CD4-positive, alpha-beta T cell treated with Interleukin-21 for 1 hour (primary cell): ENCODE data around the gene TJAP1.
"Not testable (repeated sequence)": the region's sequence is repeated elsewhere in the genome, so short reads cannot be mapped to it uniquely, and the experiment has no call there.

Experiments
- DNase-seq: peaks from one replicate; pipeline ENCODE4 v3.0.0-alpha.2; 2020

Gene TJAP1

DNA sequence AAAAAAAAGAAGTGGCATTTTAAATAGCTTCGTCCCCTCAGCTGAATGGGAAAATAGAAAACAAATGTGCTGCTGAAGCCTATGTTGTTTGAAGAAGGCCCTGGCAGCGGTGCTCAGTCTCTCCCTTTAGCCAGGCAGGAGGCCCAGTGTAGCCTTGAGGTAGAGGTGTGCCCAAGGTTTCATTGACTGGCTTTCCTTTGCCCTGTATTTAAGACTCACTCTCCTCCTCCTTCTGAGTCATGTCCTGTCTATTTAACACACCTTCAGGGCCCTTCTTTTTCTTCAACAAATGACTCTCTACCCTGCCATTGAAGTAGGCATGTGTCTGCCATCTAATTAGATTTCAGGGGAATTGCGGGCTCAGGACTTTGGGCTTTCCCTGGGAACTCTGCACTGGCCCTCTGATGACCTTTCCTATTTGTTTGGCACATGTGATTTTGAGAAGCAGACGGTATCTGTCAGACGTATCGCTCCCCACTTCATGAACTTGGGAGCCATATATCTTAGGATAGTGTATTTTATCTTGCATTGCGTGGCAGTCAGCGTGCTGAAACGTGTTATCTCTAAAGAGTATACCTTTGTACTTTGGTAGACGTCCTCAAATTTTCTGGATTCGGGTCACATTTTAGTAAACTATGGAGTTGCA, 4.3 kb downstream of the TJAP1 start:
- no peak for DNase-seq

DNA sequence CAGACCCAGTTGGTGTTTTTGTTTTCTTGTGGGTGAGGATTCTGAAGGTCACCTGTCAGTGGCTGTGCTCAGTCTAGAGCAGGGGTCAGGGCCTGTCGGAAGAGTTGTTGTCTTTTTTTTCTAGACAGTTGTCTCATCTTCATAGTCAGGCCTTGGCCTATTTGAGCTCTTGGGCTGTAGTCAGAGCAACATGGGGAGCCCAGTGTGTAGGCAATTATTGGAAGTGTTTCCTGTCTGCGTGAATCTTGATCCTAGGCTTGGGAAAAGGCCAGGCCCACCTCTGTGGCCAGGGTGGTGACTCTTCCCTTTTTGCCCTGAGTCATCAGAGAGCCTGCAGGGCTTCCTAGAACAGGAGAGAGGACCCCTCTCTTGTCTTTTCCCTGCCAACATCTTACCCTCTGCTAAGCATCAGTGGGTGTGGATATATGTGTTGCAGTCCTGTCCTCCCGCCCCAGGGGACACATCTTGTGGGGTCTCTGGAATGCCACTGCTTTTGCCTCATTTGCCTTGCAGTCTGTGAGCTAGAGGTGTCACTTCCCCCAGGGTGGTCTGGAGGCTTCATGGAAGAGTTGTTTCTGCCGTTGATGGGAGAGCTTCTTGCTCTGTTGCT, 11.4 kb downstream of the TJAP1 start:
- no peak for DNase-seq

DNA sequence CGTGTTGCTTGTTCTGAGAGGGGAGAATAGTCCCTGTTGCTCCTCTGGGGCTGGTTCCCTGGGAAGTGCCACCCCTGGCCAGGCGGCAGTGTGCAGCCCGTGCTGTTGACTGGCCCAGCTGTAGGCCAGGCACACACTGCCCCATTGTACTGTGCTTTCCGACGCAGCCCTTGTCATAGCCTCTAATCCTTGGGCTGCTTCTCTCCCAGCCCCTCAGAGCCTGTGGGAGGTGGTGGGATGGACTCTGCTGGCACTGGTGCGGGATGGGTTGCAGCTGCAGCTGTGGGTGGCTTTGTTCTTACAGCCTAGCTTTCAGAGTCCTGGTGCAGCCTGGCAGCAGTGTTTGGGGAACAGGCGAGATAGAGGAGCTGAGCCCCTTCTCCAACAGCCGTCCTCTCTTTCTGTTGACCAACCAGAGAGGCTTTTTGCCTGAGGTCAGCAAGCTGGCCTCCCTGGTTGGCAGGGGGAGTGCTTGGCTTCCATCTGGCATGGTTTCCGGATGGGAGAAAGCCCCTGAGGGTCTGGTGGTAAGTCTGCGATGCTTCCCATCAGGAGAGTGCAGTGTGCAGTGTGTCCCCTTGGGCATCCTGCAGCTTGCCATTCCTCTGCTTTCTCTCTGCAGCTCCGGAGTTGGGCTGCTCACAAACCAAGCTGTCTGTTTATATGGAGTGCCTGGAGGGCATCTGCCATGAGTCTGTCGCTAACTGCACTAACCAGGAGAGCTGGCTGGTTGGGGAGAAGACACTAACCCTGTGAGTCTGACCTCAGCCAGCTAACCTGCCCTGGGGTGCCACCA, 12.1 kb downstream of the TJAP1 start:
- no peak for DNase-seq

DNA sequence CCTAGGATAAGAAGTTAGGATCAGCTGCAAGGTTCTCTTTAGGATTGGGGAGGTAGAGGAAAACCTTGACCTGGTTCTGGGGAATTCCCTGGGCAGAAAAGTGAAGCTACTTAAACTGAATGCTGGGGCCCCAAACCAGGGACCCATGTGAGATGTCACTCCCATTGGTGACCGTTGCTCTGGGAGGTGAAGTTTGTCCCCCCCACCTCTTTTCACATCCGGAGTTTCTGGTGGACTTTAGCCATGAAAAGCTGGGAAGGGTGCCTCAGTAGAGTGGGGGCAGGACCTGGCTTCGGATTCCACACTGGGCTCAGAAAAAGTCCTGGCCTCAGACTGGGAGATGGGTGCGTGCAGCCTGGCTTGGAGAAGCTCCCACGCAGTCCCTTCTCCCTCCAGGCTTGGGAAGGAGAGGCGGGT, 13.2 kb downstream of the TJAP1 start:
- no peak for DNase-seq

DNA sequence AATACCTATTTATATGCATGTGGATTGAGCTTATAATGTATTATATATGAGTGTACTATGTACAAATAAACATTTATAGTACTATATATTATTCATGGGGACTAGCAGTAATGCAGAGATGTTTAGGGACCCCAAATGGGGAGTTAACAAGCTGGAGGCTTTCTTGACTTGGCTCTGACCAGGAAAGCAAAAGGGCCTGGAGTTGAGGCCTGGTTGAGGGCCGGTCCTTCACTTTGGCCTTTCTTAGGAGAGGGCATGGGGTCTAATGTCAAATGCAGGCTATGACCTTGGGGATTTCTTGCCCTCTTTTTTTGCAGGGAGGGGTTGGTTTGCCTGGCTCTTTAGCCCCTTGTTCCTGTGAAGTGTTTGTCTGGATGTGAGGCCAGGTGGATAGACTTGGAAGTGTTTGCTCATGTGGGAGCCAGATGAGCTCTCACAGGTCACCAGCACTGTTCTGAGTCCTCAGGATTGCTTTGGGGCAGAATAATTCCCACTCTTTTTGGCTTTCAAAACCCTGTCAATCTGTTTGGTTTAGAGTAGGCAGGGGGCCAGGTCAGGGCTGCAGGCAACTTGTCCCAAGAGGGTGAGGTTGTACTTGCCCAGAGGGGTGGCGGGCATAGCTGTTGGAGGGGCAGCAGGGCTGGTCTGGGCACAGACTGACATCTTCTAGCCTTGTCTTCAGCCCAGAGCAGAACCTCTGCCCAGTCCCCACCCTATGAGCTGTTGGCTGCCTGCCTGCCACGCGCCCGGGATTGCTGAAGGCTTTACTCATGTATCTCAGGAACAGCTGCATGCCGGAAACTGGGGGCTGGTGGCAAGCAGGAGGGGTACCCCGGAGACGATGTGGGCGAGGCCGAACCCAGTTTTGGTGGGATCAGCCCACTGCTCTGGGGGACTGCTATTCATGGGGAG, 14.6 kb downstream of the TJAP1 start:
- no peak for DNase-seq

DNA sequence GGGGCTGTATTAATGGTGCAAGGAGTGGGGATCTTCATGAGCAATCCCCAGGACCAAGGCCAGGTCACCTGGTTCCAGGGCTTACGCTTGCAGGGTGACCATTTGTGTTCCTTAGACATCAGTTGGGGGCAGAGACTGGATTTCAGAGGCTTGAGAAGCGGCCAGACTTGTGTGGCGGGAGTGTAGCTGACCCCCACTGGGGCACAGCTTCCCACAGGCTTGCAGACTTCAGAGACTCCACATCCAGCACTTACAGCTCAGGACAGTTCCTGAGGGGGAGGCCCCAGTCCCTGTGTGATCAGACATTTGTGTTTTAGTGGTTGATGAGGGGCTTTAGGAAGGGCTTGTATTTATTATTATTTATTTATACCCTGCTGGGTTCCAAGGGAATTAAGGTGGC, 15.3 kb downstream of the TJAP1 start:
- DNase-seq: no peak

DNA sequence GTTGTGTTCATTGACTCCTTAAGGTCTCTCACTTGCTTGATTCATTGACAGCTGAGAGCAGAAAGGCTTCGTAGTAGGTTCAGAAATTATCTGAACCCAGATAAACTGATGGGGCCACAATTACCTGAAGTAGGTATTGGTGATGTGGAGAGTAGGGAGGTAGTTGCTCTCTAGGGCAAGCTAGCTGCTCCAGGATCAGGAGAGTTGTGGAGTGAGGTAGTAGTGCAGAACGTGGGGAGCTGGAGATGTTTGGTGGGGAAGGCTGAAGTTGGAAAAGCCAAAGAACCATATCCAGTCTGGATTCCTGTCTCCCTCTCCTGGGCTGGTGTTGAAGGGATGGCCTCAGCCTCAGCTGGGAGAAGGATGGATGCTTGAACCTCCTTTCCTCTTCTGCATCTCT, 15.9 kb downstream of the TJAP1 start:
- DNase-seq: no peak

DNA sequence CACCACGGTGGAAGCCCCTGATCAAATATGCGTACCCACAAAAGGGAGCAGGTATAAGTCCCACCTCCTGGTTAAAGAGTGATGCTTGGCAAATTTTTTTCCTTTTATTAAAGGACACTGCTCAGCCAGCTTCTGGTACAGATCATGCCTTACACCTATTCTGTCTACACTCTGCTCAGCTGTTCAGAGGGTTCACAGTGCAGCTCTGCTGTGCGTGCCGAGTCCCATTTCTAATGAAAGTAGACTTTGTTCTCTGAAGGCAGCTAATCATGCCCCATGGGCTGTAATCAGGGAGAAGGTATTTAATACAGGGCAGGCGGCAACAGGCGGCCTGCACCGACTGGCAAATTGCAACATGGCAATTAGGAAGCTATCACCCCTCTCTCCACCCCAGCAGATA, 16.5 kb downstream of the TJAP1 start:
- DNase-seq: no peak

DNA sequence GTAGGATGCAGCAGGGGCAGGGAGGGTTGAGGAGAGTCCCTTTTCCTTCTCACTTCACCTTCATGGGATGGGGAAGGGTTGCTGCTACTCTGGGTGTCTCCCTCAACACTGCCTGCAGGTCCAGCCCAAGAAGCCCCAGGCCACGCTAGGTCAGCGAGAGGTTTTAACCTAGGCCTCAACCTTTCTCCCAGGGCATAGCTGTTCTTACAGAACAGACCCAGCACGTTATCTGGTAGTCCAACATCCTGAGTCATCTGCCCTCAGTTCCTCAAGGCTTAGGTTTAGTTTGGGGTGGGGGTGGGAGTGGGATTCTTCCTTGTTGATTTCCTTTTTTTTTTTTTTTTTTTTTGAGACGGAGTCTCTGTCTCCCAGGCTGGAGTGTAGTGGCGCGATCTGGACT, 17.0 kb downstream of the TJAP1 start:
- DNase-seq: no peak

DNA sequence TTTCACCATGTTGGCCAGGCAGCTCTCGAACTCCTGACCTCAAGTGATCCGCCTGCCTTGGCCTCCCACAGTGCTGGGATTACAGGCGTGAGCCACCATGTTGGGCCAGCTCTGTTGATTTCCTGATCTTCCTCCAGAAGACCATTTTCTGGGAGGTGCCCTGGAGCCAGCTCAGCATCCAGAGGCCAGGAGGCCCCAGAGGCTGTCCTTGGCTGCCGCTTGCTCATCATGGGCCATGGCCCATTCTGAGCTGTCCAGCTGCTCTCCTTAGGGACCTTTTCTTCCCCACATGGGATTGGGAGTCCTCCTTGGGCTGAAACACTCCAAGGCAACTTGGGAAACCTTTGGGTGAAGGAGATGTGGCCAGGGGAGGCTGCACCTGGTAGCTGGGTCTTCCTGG, 17.4 kb downstream of the TJAP1 start:
- no peak for DNase-seq

DNA sequence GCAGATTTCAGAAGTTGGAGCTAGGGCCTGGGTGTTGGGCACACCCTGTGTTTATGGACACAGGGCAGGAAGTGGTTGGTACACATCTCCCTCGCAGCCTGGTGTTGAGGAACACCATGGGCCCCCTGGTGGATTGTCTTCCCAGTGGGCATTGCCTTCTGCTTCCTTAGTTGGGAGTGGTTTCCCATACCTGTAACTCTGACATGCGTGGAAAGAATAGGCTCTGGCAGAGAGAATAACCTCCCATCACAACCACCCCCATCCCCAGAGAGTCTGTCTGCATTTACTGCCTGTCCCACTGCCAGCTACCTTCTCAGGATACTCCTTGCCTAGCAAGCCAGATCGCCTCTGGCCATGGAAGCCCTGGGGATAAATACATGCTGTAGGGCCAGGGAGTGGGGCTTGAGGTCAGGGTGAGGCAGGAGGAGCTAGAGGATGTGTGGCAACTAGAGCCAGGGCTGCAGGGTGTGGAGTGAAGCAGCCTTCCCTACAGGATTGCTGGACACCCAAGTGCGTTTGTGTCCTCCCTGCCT, 18.1 kb downstream of the TJAP1 start:
- peak; percentile 48 for DNase-seq

DNA sequence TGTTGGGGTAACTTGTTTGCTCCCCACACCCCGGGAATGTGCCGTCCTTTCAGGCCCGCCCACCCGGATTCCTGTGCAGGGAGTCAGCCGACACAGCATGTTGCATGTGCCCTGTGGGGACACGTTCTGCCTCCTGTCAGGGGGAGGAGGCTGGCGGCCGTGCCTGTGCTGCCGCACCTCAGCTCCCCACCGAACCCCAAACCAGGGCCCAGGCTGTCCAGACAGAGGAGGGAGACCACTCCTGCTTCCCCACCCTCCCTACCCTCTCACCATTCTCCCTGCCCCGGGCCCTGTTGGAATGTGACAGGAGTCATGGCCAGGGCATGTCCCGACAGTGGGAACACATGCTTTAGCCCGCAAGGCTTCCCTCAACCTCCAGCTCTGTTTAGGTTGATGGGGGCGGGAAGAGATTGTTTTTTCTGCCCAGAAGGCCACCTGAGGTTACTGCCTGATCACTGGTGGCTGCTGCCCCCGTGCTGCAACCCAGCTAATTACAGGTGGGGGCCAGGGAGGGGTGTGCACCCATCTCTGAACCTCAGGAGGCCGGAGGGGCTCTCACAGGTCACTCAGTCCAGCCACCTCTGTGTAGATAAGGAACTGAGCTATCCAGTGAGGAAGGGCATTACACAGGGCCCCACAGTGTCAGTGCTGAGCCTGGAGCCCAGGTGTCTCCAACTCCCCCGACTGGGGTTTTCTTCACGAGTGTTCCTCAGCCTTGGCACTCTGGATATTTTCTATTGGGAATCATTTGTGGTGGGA, 19.2 kb downstream of the TJAP1 start:
- DNase-seq: peak; percentile 34

DNA sequence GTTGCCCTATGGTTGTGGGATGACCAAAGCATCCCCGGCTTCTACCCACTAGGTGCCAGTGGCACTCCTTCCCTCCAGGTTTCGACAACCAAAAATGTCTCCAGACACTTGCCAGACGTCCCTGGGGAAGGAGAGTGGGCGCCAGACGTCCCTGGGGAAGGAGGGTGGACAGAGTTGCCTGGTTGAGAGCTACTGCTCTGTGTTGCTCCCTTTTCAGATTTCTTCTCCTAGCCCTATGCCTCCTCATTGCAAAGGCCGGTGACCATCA, 19.7 kb downstream of the TJAP1 start:
- no peak for DNase-seq

DNA sequence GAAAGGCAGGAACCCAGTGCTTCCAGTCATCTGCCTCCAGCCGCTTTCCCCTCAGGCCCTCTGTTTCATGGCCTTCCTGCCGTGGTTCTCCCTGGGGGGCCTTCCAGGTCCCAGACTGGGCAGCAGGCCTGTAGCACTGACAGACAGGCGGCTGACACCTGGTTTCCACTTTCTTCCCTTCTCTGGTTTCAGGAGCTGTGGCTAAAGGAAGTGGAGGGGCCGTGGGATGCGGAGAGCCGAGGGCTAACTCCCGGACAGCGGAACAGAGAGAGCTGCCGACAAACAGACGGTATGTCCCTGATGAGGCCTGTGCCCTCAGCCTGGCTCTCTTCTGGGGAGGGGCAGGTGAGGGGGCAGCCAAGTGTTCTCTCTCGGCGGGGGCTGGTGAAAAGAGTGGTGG, 20.3 kb downstream of the TJAP1 start:
- no peak for DNase-seq

DNA sequence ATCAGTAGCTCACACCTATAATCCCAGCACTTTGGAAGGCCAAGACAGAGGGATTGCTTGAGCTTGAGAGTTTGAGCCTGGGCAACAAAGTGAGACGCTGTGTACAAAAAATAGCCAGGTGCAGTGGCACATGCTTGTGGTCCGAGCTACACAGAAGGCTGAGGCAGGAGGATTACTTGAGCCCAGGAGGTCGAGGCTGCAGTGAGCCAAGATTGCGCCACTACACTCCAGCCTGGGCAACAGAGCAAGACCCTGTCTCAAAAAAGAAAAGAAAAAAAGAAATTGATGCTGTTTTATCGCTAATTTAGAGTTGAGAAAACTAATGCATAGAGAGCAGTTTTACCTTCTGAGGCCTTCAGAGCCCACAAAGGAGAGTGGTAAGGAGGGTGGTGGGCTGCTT, 20.9 kb downstream of the TJAP1 start:
- not testable (repeated sequence) for DNase-seq

DNA sequence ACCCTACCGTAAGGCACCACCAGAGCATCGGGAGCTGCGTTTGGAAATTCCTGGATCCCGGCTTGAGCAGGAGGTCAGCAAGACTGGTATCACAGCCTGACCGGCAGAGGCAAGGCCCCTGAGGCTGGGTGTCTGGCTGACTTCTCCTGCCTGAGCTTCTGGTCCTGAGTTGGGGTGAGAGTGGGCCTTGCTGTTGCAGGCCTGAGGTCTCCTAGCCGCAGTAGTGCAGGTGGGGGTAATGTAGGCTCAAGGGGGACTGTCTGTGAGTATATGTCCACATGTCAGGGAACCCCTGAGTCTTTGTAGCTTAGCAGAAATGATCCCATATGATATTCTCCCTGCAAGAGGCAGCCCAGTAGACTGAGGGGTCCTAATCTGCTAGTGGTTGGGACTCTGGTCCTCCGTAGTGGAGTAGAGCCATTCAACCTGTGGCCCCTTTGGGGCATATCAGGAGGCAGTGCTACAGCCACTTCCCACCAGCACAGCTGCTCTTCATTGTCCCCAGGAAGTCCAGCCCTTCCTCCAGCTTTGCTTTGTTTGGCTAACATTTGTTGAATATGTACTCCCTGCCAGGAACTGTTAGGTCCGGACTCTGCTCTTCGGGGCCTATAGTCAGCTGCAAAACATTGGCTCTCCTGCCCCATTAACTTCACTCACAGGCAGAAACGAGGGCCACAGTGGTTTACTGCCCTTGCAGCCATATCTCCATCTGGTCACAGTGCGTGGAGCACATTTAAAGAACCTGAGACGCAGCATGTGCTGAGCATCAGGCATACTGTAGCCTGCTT, 21.9 kb downstream of the TJAP1 start:
- DNase-seq: no peak

DNA sequence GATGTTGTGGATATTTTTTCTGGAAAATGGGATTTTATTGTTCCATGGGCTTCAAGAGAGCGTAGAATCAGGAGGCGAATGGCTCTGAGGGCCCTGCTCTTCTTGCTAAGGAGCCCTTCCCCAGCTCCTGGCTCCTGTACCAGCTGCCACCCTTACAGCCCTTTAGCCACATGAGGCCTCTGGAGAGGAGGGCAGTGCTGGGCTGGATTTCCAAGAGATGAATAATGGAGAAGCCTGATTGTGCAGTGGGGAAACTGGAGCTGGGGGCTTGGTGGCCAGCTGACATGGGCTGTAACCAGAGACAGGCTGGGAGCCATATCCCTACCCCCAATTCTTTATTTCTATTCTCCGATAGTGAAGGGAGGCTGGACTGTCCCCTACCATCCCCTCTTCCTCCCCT, 23.6 kb downstream of the TJAP1 start:
- no peak for DNase-seq

DNA sequence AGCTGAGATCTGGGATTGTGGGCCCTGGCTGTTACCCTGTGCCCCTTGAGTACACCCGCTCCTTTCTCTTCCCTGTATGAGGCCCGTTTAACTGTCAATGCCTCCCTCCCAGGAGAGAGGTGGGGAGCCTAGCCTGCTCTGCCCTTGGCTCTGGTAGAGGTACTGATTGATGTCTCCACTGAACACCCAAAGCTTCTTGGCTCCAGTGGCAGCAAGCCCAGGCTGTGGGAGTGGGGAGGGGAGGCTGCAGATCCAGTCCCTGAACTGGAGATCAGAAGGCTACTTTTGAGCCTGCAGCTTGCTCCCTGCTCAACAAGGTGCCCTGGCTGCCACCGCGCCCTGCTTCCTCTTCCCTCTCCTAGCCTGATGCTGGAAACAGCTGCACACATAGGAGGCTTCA, 25.3 kb downstream of the TJAP1 start:
- no peak for DNase-seq

DNA sequence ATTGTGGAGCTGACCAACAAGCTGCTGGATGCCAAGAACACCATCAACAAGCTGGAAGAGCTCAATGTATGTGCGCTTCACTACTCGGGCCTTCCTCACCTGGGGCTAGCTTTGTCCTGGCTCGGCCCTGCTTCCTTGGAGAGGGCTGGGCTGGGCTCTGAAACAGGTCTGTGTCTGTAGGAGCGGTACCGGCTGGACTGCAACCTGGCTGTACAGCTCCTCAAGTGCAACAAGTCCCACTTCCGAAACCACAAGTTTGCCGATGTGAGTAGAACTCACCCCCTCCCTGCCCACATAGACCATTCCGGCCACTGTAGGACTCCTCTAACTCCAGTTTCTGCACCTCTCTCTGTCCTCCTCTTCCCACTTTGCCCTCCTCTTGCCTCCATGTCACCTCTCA, 26.1 kb downstream of the TJAP1 start:
- no peak for DNase-seq

DNA sequence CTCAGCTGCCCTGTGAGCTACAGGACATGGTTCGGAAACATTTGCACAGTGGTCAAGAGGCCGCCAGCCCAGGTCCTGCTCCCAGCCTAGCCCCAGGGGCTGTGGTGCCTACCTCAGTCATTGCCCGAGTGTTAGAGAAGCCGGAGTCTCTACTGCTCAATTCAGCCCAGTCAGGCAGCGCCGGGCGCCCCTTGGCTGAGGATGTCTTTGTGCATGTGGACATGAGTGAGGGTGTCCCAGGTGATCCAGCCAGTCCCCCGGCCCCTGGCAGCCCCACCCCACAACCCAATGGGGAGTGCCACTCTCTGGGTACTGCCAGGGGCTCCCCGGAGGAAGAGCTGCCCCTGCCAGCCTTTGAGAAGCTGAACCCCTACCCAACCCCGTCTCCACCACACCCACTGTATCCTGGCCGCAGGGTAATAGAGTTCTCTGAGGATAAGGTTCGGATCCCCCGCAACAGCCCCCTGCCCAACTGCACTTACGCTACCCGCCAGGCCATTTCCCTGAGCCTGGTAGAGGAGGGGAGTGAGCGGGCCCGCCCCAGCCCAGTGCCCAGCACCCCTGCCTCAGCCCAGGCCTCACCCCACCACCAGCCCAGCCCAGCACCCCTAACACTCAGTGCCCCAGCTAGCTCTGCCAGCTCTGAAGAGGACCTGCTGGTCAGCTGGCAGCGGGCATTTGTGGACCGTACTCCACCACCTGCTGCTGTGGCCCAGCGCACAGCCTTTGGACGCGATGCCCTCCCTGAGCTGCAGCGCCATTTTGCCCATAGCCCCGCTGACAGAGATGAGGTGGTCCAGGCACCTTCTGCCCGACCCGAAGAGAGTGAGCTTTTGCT, 27.6 kb downstream of the TJAP1 start:
- no peak for DNase-seq

DNA sequence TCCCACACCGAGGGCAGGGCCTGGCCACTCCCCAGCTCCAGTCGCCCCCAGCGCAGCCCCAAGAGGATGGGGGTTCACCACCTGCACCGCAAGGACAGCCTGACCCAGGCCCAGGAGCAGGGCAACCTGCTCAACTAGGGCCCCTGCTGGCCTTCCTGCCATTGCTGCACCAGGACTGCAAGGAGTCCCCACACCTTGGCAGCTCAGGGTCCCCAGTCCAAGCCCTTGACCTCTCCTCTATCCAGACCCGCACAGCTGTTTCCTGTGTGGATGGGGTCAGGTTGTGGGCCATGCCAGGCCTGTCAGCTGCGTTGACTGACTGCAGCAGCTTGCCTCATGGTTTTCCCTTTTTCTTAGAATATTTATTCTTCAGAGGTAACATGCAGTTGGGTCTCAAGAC, 28.3 kb downstream of the TJAP1 start:
- DNase-seq: no peak
